Spleen (tissue), 11 donors: ENCODE results near the gene COQ8A. TPM values are rescaled to one million over a fixed set of nuclear protein-coding genes. Genes with fewer than 3 reads are reported as not detected.
A peak's percentile ranks its signal among the peaks of the same experiment; 100 is the strongest.
"Not testable (repeated sequence)": the region's sequence is repeated elsewhere in the genome, so short reads cannot be mapped to it uniquely, and the experiment has no call there.

Source experiments
- DNase-seq: peaks from one replicate; pipeline ENCODE4 v3.0.0-alpha.2; 2020
- H3K27ac ChIP-seq, 8 donors: fragments of 200-600 bp; sonication (generic) in 7 of 8; 1 replicate in 4 of 8; 2 replicates in 4 of 8; pipeline versions ENCODE4 v1.5.0 to v1.8.0; 2016 to 2021; ENCODE audit warnings: inconsistent platforms in 4 of 8, mild to moderate bottlenecking in 4 of 8, moderate library complexity in 1 of 8
- H3K27me3 ChIP-seq, 7 donors: fragments of 200-600 bp; sonication (generic) in 6 of 7; replicated peaks in 1 of 7; 1 replicate in 4 of 7; 2 replicates in 3 of 7; pipeline versions ENCODE4 v1.5.0 to v1.8.0; 2016 to 2021; ENCODE audit warnings: inconsistent platforms in 3 of 7, mild to moderate bottlenecking in 1 of 7
- H3K36me3 ChIP-seq, 6 donors: fragments of 200-600 bp; sonication (generic) in 5 of 6; 1 replicate in 4 of 6; 2 replicates in 2 of 6; pipeline versions ENCODE4 v1.5.0 to v1.8.0; 2016 to 2021; ENCODE audit warnings: inconsistent platforms in 2 of 6
- H3K4me1 ChIP-seq, 6 donors: fragments of 200-600 bp; sonication (generic) in 5 of 6; 1 replicate in 3 of 6; 2 replicates in 3 of 6; pipeline versions ENCODE4 v1.5.0 to v1.8.0; 2016 to 2021; ENCODE audit warnings: inconsistent platforms in 3 of 6
- H3K4me3 ChIP-seq, 8 donors: fragments of 200-600 bp; sonication (generic) in 7 of 8; 1 replicate in 4 of 8; 2 replicates in 4 of 8; pipeline versions ENCODE4 v1.5.0 to v1.8.0; 2016 to 2021; ENCODE audit warnings: inconsistent platforms in 4 of 8, mild to moderate bottlenecking in 4 of 8, moderate library complexity in 2 of 8
- H3K9me3 ChIP-seq, 8 donors: fragments of 200-600 bp; sonication (generic) in 7 of 8; 1 replicate in 4 of 8; 2 replicates in 4 of 8; pipeline versions ENCODE4 v1.5.0 to v1.8.0; 2016 to 2021; ENCODE audit warnings: inconsistent platforms in 4 of 8
- CTCF ChIP-seq, 11 experiments: fragments of 200-600 bp in 7 of 11; fragments of 450-650 bp in 4 of 11; sonication (generic) in 4 of 11; IDR thresholded peaks in 8 of 11; conservative IDR thresholded peaks in 3 of 11; 1 replicate in 7 of 11; 2 replicates in 4 of 11; pipeline versions ENCODE4 v1.4.0 to v1.8.0; 2016 to 2021; ENCODE audit warnings: antibody characterized with exemption in 11 of 11, inconsistent platforms in 4 of 11, mild to moderate bottlenecking in 1 of 11
- POLR2A ChIP-seq, 3 donors: fragments of 450-650 bp; IDR thresholded peaks; one replicate each; pipeline ENCODE4 v1.5.1; 2017; ENCODE audit warnings: antibody characterized with exemption in 3 of 3, mild to moderate bottlenecking in 1 of 3
- POLR2AphosphoS5 ChIP-seq, 3 donors: sonication (generic); formaldehyde crosslinking; IDR thresholded peaks; one replicate each; pipeline ENCODE4 v1.5.1; 2017; ENCODE audit warnings: antibody characterized with exemption in 3 of 3
- WGBS, 5 donors: extraction: QIAGEN DNeasy Blood & Tissue Kit in 3 of 5; methylation state at CpG; one replicate each; pipeline versions ENCODE4 v1.1.5 to v1.1.7; 2013 to 2018; 5-methylcytosine and 5-hydroxymethylcytosine counted together
- intact Hi-C: fragments of 100-400 bp; cut with DNase I; formaldehyde crosslinking; loops from one replicate; pipeline ENCODE4 v1.15.0; 2023; ENCODE audit warnings: low total_unique reads
- polyA plus RNA-seq, 3 donors: library from polyadenylated mRNA; stranded (reverse); fragments of 200-250 nt; gene quantifications; one replicate each; pipeline ENCODE4 v1.2.1, GENCODE V29; 2013
- total RNA-seq, 7 donors: library from RNA; depleted of rRNA in 3 of 7; stranded (reverse); fragments of >200 nt in 3 of 7; fragmentation: NEBNext Ultra II Directional in 4 of 7; extraction: Animal tissue kit (Norgen Biotek cat#: 25700) in 4 of 7; gene quantifications; one replicate each; pipeline versions ENCODE4 v1.1.0 to v1.2.1, GENCODE V29; 2016 to 2021
- donor health status: healthy with polysubstance abuse.
- donor health status: DM: no; HTN: no; CAD: no; lungs with moderate emphysema.
- donor health status: DM: no; HTN: no; CAD: no.
- donor health status: Bipolar disorder and iron deficiency.
- donor health status: healthy.
- donor health status: DM: no; HTN: no; CAD: no.
- donor health status: DM: yes; HTN: yes; CAD: no.

COQ8A gene
- total and polyA plus RNA-seq, 10 donors = 31.0 to 59.4 (median 41.2) TPM

- H3K4me3 ChIP-seq = no peak overlapping the region
- no peaks in the 10 kb centered on the region for H3K9me3 ChIP-seq
- H3K36me3 ChIP-seq = peaks cover 0 to 33% (median 6%) of the 10 kb centered on the region in 6 donors
- no peak overlapping the region for H3K27ac ChIP-seq
- WGBS, 5 donors = 93 to 98% (median 97%) methylated on average over 4 of the region's 4 CpGs
- H3K27me3 ChIP-seq = no peaks in the 10 kb centered on the region
- intact Hi-C loops = no loop called here
- peak; percentile 67 for DNase-seq
- H3K4me1 ChIP-seq = peaks cover 7 to 41% (median 27%) of the 10 kb centered on the region in 6 donors
- TF ChIP-seq CTCF (IDR thresholded peaks at IDR 0.05 in 8 of 11, conservative IDR thresholded peaks at IDR 0.05 in 3 of 11) = no peak
- TF ChIP-seq POLR2A (IDR thresholded peaks at IDR 0.05) = no peak
- TF ChIP-seq POLR2AphosphoS5 (IDR thresholded peaks at IDR 0.05) = no peak
These were observed 51.8 kb downstream of the COQ8A start for GRCh38 chr1:226991920-226992319.

DNA sequence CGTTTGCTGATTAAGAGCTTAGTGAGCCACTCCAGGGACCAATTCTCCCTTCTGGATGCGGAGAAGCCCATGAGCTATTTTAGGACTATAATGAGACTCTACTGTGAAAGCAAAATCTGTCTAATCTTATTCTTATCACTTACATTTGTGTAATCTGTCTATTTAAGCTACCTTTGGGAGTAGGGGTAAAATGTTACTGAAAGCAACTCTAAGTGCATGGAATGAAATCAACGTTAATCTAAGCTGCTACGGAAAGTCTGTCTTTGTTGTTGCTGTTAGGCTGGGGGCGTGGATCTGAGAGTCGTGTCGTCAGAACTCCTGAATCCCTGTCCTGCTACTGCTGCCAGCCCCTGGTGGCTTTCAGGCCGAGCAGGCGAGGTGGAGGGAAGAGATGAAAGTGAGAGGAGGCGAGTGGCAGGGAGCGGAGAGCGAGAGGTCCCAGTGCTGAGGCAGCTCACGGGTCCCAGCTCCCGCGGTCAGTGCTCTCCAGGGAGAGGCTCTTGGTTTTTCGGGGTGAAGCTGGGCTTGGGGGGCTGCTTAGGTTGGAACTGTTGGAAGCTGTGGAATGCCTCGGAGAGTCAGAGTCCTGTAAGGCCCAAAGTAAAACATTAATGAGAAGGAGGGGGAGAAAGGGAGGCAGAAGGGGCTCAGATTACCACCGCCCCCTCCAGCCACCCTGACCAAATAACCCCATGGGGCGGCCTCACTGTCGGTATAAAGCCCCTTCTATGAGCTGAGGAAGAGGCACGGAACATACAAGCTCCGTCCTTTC is 53.9 kb downstream of the COQ8A start:
- TF ChIP-seq POLR2AphosphoS5 (IDR thresholded peaks at IDR 0.05) (no peak), CTCF (IDR thresholded peaks at IDR 0.05 in 8 of 11, conservative IDR thresholded peaks at IDR 0.05 in 3 of 11) (no peak), POLR2A (IDR thresholded peaks at IDR 0.05) (no peak)
- peak; percentile 69 for DNase-seq
- H3K27ac ChIP-seq = no peak overlapping the region

GRCh38 chr1:226994586-226995364 is 54.7 kb downstream of the COQ8A start:
- Histone ChIP-seq H3K4me3 (no peak overlapping the region), H3K4me1 (peaks cover 4 to 12% (median 10%) of the 10 kb centered on the region in 6 donors), H3K36me3 (peaks cover 0 to 20% (median 0%) of the 10 kb centered on the region in 6 donors), H3K27ac (peak overlapping the region in 1 of 8 donors; percentile 16), H3K27me3 (no peaks in the 10 kb centered on the region), H3K9me3 (no peaks in the 10 kb centered on the region)
- 86 to 96% (median 91%) methylated on average over 17 to 18 of the region's 18 CpGs for WGBS, 5 donors
- no peak for TF ChIP-seq POLR2A (IDR thresholded peaks at IDR 0.05)
- DNase-seq = peak; percentile 56
- intact Hi-C loops = no loop called here

More for the DNA sequence above, 53.9 kb downstream of the COQ8A start:
- Histone ChIP-seq H3K4me1 (peaks cover 7 to 20% (median 18%) of the 10 kb centered on the region in 6 donors), H3K27me3 (no peaks in the 10 kb centered on the region), H3K36me3 (peaks cover 0 to 20% (median 0%) of the 10 kb centered on the region in 6 donors), H3K9me3 (no peaks in the 10 kb centered on the region), H3K4me3 (no peak overlapping the region)
- WGBS, 5 donors = 86 to 90% (median 89%) methylated on average over 22 of the region's 22 CpGs
- intact Hi-C loops = no loop called here

GRCh38 chr1:226995365-226996332 is 55.6 kb downstream of the COQ8A start:
- Histone ChIP-seq H3K9me3 (no peaks in the 10 kb centered on the region), H3K4me1 (peaks cover 0 to 4% (median 2%) of the 10 kb centered on the region in 6 donors), H3K4me3 (no peak overlapping the region), H3K27ac (peak overlapping the region in 1 of 8 donors; percentile 16), H3K36me3 (peaks cover 0 to 20% (median 0%) of the 10 kb centered on the region in 6 donors), H3K27me3 (no peaks in the 10 kb centered on the region)
- intact Hi-C loops = no loop called here
- TF ChIP-seq CTCF (IDR thresholded peaks at IDR 0.05 in 8 of 11, conservative IDR thresholded peaks at IDR 0.05 in 3 of 11) (no peak), POLR2AphosphoS5 (IDR thresholded peaks at IDR 0.05) (no peak), POLR2A (IDR thresholded peaks at IDR 0.05) (no peak)
- 68 to 85% (median 76%) methylated on average over 13 of the region's 13 CpGs for WGBS, 5 donors
- DNase-seq = peak; percentile 25

- WGBS, 5 donors = 91 to 100% (median 97%) methylated on average over 2 of the region's 2 CpGs
- H3K4me3 ChIP-seq, H3K4me1 ChIP-seq, H3K9me3 ChIP-seq, intact Hi-C loops, DNase-seq, H3K27me3 ChIP-seq, H3K27ac ChIP-seq: not testable (repeated sequence)
- peaks cover 0 to 20% (median 0%) of the 10 kb centered on the region in 6 donors for H3K36me3 ChIP-seq
These were observed 59.5 kb downstream of the COQ8A start for GRCh38 chr1:226999579-226999978.
